GM12878 (cell line): ENCODE data around the gene MUC5AC. TPM values are rescaled to one million over a fixed set of nuclear protein-coding genes. Genes with fewer than 3 reads are reported as not detected.

ENCODE experiments used
- ATAC-seq: fragments of 200-7000 bp; cut with Tn5 transposase; 3 replicates; pipeline ENCODE4 v1.9.1; 2020; ENCODE audit warnings: mild to moderate bottlenecking, moderate library complexity
- BruUV-seq: library from RNA; stranded (reverse); fragments of 400-500 nt; replicated peaks from 2 replicates; lab custom pipeline; 2021; lab: Mats Ljungman, UMichigan
- CTCF ChIA-PET: fragments of 300-600 bp; sonication (Branson Sonifier 250); formaldehyde crosslinking; extraction: SDS; loops from one replicate; lab custom pipeline; 2021; ENCODE audit warnings: inconsistent platforms; lab: Yijun Ruan, JAX
- POLR2A ChIA-PET: fragments of 350-600 bp; formaldehyde crosslinking; extraction: SDS; loops from one replicate; lab custom pipeline; 2021; ENCODE audit warnings: inconsistent platforms; lab: Charles Lee
- RAD21 ChIA-PET: fragments of 300-600 bp; sonication (Branson Sonifier 250); formaldehyde crosslinking; loops from one replicate; lab custom pipeline; 2023; ENCODE audit warnings: antibody characterized with exemption; ENCODE audit not compliant: unreplicated experiment; lab: Charles Lee
- SMC1A ChIA-PET: fragments of 300-600 bp; sonication (Branson Sonifier 250); formaldehyde crosslinking; loops from one replicate; lab custom pipeline; 2023; ENCODE audit not compliant: unreplicated experiment, uncharacterized antibody; lab: Charles Lee
- DNase-seq: peaks from one replicate; pipeline ENCODE4 v3.0.0-alpha.2; 2011; ENCODE audit warnings: low read depth, low spot score
- FAIRE-seq: peaks from 3 replicates; lab custom pipeline; 2011; peaks lifted over from hg19 to GRCh38; lab: Jason Lieb, UNC
- H2AFZ ChIP-seq: 2 replicates; pipeline ENCODE4 v1.6.0; 2011; ENCODE audit warnings: low read depth, low read length, control low read depth; ENCODE audit not compliant: control insufficient read depth
- H3K27ac ChIP-seq: 2 replicates; pipeline ENCODE4 v1.5.1; 2011; ENCODE audit warnings: control low read depth; ENCODE audit not compliant: control insufficient read depth, insufficient read depth
- H3K27me3 ChIP-seq, 2 experiments: replicated peaks in 1 of 2; 2 replicates each; pipeline versions ENCODE4 v1.6.0 to v1.6.1; 2011; ENCODE audit warnings: low read length in 1 of 2; ENCODE audit not compliant: control insufficient read depth in 2 of 2, insufficient read depth in 2 of 2
- H3K36me3 ChIP-seq, 2 experiments: 2 replicates each; pipeline ENCODE4 v1.5.1; 2011; ENCODE audit warnings: low read length in 1 of 2; ENCODE audit not compliant: control insufficient read depth in 2 of 2, insufficient read depth in 2 of 2
- H3K4me1 ChIP-seq: 2 replicates; pipeline ENCODE4 v1.6.1; 2011; ENCODE audit warnings: mild to moderate bottlenecking, low read length, moderate library complexity, mixed read lengths; ENCODE audit not compliant: control insufficient read depth, insufficient read depth
- H3K4me2 ChIP-seq: 2 replicates; pipeline ENCODE4 v1.6.0; 2011; ENCODE audit warnings: control low read depth; ENCODE audit not compliant: control insufficient read depth, insufficient read depth
- H3K4me3 ChIP-seq: fragments of 200-600 bp; sonication (generic); 2 replicates; pipeline ENCODE4 v1.5.1; 2016
- H3K79me2 ChIP-seq: 2 replicates; pipeline ENCODE4 v1.6.0; 2011; ENCODE audit warnings: low read length; ENCODE audit not compliant: control insufficient read depth, insufficient read depth
- H3K9ac ChIP-seq: 2 replicates; pipeline ENCODE4 v1.8.0; 2011; ENCODE audit warnings: low read length, control low read depth, mixed read lengths; ENCODE audit not compliant: control insufficient read depth, insufficient read depth
- H3K9me3 ChIP-seq: replicated peaks from 3 replicates; pipeline ENCODE4 v1.5.1; 2011; ENCODE audit warnings: mild to moderate bottlenecking, low read length; ENCODE audit not compliant: control insufficient read depth, insufficient read depth
- H4K20me1 ChIP-seq: 2 replicates; pipeline ENCODE4 v1.6.0; 2011; ENCODE audit not compliant: control insufficient read depth, insufficient read depth
- ASH2L ChIP-seq: fragments of 300-600, 200-600 bp; sonication (generic); IDR thresholded peaks from 2 replicates; pipeline ENCODE4 v1.6.1; 2017; ENCODE audit warnings: low read depth, mild to moderate bottlenecking, borderline replicate concordance
- KLF5 ChIP-seq: fragments of 450-650 bp; IDR thresholded peaks from 2 replicates; pipeline ENCODE4 v1.6.1; 2014; ENCODE audit warnings: mild to moderate bottlenecking; ENCODE audit not compliant: partially characterized antibody
- NR2C2 ChIP-seq: IDR thresholded peaks from 2 replicates; pipeline ENCODE4 v1.6.1; 2011; ENCODE audit warnings: borderline replicate concordance, low read depth; ENCODE audit not compliant: control insufficient read depth, insufficient read length
- SKIL ChIP-seq: fragments of 450-650 bp; IDR thresholded peaks from 2 replicates; pipeline ENCODE4 v1.6.1; 2017; ENCODE audit warnings: mild to moderate bottlenecking, low read depth, inconsistent platforms; ENCODE audit not compliant: poor library complexity, severe bottlenecking
- SREBF1 ChIP-seq: IDR thresholded peaks from 2 replicates; pipeline ENCODE4 v1.6.1; 2012; ENCODE audit warnings: mild to moderate bottlenecking, low read length
- SREBF2 ChIP-seq: IDR thresholded peaks from 2 replicates; pipeline ENCODE4 v1.6.1; 2012; ENCODE audit warnings: mild to moderate bottlenecking, low read length
- YBX1 ChIP-seq: fragments of 450-650 bp; IDR thresholded peaks from 2 replicates; pipeline ENCODE4 v1.6.1; 2016; ENCODE audit warnings: antibody characterized with exemption
- ZNF592 ChIP-seq: fragments of 450-650 bp; IDR thresholded peaks from 2 replicates; pipeline ENCODE4 v1.6.1; 2017; ENCODE audit warnings: mild to moderate bottlenecking, moderate library complexity
- WGBS: methylation state at CpG from one replicate; pipeline ENCODE4 v1.1.6; 2016; ENCODE audit warnings: low lambda C conversion rate; ENCODE audit not compliant: insufficient replicate concordance, insufficient coverage; ENCODE audit errors: missing lambda C conversion rate; 5-methylcytosine and 5-hydroxymethylcytosine counted together
- in situ Hi-C: fragments of 300-500 bp; cut with MboI; formaldehyde crosslinking; loops from 9 replicates; pipeline ENCODE4 v1.14.3; 2018; ENCODE audit warnings: mixed read lengths
- intact Hi-C: fragments of 100-400 bp; cut with micrococcal nuclease; formaldehyde crosslinking; loops from one replicate; pipeline ENCODE4 v1.14.2; 2022; ENCODE audit not compliant: unreplicated experiment
- polyA plus RNA-seq, 11 experiments: library from polyadenylated mRNA; depleted of rRNA in 4 of 11; unstranded in 6 of 11; stranded (reverse) in 5 of 11; fragments of >200 nt; fragmentation: Nextera tagmentation in 4 of 11; fragmentation: Illumina TruSeq in 1 of 11; extraction: Ambion mirVana in 4 of 11; extraction: Trizol in 1 of 11; gene quantifications; 1 replicate in 1 of 11; 2 replicates in 10 of 11; pipeline versions ENCODE4 v1.2.1 to v1.2.3, GENCODE V29; 2011 to 2016; ENCODE audit warnings: inconsistent platforms in 2 of 11, missing spikeins in 2 of 11, low read depth in 1 of 11
- total RNA-seq, 4 experiments: library from RNA; depleted of rRNA in 3 of 4; stranded (reverse); fragments of >200 nt in 3 of 4; fragmentation: Illumina TruSeq in 1 of 4; extraction: Trizol in 1 of 4; gene quantifications; 2 replicates each; pipeline versions ENCODE4 v1.2.1 to v1.2.3, GENCODE V29; 2013 to 2021

Gene MUC5AC
- total and polyA plus RNA-seq, 10 of the 15 experiments (the other 5 are each of a cell fraction or from before 2014, with no cell fraction given) = under 0.01 to 0.01 TPM; not detected in 8

GRCh38 chr11:1171223-1171984 is 13.7 kb downstream of the MUC5AC start:
- Histone ChIP-seq H3K27me3 (no peaks in the 10 kb centered on the region), H3K27ac (no peak overlapping the region), H3K9me3 (no peaks in the 10 kb centered on the region; the same call in 2 of the 3 replicates), H3K79me2 (no peaks in the 10 kb centered on the region), H3K36me3 (no peaks in the 10 kb centered on the region), H3K9ac (no peak overlapping the region), H3K4me1 (no peaks in the 10 kb centered on the region), H3K4me2 (no peak overlapping the region), H2AFZ (no peak overlapping the region), H4K20me1 (no peaks in the 10 kb centered on the region), H3K4me3 (no peak overlapping the region)
- WGBS = 28% methylated on average over 2 of the region's 3 CpGs
- in situ Hi-C loops = no loop called here
- ATAC-seq (no peak), FAIRE-seq (no peak), DNase-seq (no peak)
- POLR2A ChIA-PET = no interaction called here
- SMC1A ChIA-PET = no interaction called here
- CTCF ChIA-PET = no interaction called here
- no peak for TF ChIP-seq ASH2L
- TF ChIP-seq SREBF2 = no peak
- no peak for TF ChIP-seq ZNF592
- no peak for TF ChIP-seq NR2C2
- no peak for TF ChIP-seq KLF5
- TF ChIP-seq SKIL = no peak
- no peak for TF ChIP-seq SREBF1
- TF ChIP-seq YBX1 = no peak
- BruUV-seq = no TSS peak
- RAD21 ChIA-PET = no interaction called here
- intact Hi-C loops = no loop called here
